ENCODE measurements around the gene RFNG.

Gene RFNG

GRCh38 chr17:82054351-82055022 lies 2.9 kb upstream of the RFNG start:
- Histone ChIP-seq H3K27me3 (replicated peaks; ENCODE audit: control insufficient read depth, insufficient read depth, low read length) (no peaks in the 10 kb centered on the region), H3K36me3 (ENCODE audit: control insufficient read depth, insufficient read depth, low read length) (peaks cover 29% of the 10 kb centered on the region), H3K4me3 (replicated peaks; ENCODE audit: low read depth, low read length) (no peak overlapping the region)
- no peak for TF ChIP-seq CTCF (IDR thresholded peaks at IDR 0.05; ENCODE audit: insufficient read depth, low read length, poor library complexity, severe bottlenecking)
- DNase-seq (ENCODE audit: extremely low read depth, insufficient read length), result peak; percentile 13

GRCh38 chr17:82053556-82054263 lies 2.1 kb upstream of the RFNG start:
- Histone ChIP-seq H3K36me3 (ENCODE audit: control insufficient read depth, insufficient read depth, low read length) (peaks cover 27% of the 10 kb centered on the region), H3K27me3 (replicated peaks; ENCODE audit: control insufficient read depth, insufficient read depth, low read length) (no peaks in the 10 kb centered on the region), H3K4me3 (replicated peaks; ENCODE audit: low read depth, low read length) (no peak overlapping the region)
- peak; percentile 5 for DNase-seq (ENCODE audit: extremely low read depth, insufficient read length)
- no peak for TF ChIP-seq CTCF (IDR thresholded peaks at IDR 0.05; ENCODE audit: insufficient read depth, low read length, poor library complexity, severe bottlenecking)

GRCh38 chr17:82053130-82053529 lies 1.5 kb upstream of the RFNG start:
- no peak for TF ChIP-seq CTCF (IDR thresholded peaks at IDR 0.05; ENCODE audit: insufficient read depth, low read length, poor library complexity, severe bottlenecking)
- peak; percentile 13 for DNase-seq (ENCODE audit: extremely low read depth, insufficient read length)
- H3K36me3 ChIP-seq (ENCODE audit: control insufficient read depth, insufficient read depth, low read length), result peaks cover 26% of the 10 kb centered on the region
- H3K4me3 ChIP-seq (replicated peaks; ENCODE audit: low read depth, low read length), result peak overlapping the region; percentile 89
- no peaks in the 10 kb centered on the region for H3K27me3 ChIP-seq (replicated peaks; ENCODE audit: control insufficient read depth, insufficient read depth, low read length)

GRCh38 chr17:82052638-82053059 lies 1.0 kb upstream of the RFNG start:
- H3K27me3 ChIP-seq (replicated peaks; ENCODE audit: control insufficient read depth, insufficient read depth, low read length), result no peaks in the 10 kb centered on the region
- H3K4me3 ChIP-seq (replicated peaks; ENCODE audit: low read depth, low read length), result peak overlapping the region; percentile 89
- TF ChIP-seq CTCF (IDR thresholded peaks at IDR 0.05; ENCODE audit: insufficient read depth, low read length, poor library complexity, severe bottlenecking), result no peak
- H3K36me3 ChIP-seq (ENCODE audit: control insufficient read depth, insufficient read depth, low read length), result peaks cover 26% of the 10 kb centered on the region
- DNase-seq (ENCODE audit: extremely low read depth, insufficient read length), result no peak

- peak overlapping the region; percentile 89 for H3K4me3 ChIP-seq (replicated peaks; ENCODE audit: low read depth, low read length)
- no peaks in the 10 kb centered on the region for H3K27me3 ChIP-seq (replicated peaks; ENCODE audit: control insufficient read depth, insufficient read depth, low read length)
- H3K36me3 ChIP-seq (ENCODE audit: control insufficient read depth, insufficient read depth, low read length), result peaks cover 16% of the 10 kb centered on the region
- DNase-seq (ENCODE audit: extremely low read depth, insufficient read length), result peak; percentile 13
- TF ChIP-seq CTCF (IDR thresholded peaks at IDR 0.05; ENCODE audit: insufficient read depth, low read length, poor library complexity, severe bottlenecking), result no peak
These were observed 610 bp downstream of the RFNG start for GRCh38 chr17:82050761-82051641.

All from GM06990 (cell line).